GM12878 (cell line): ENCODE results near the gene SLC51A.

ENCODE experiments used
- CTCF ChIP-seq, 3 experiments: IDR thresholded peaks in 2 of 3; conservative IDR thresholded peaks in 1 of 3; 2 replicates each; pipeline ENCODE4 v1.5.1; 2011; ENCODE audit warnings: low read depth in 3 of 3, low read length in 3 of 3, mild to moderate bottlenecking in 3 of 3, control low read depth in 2 of 3, moderate library complexity in 2 of 3, inconsistent platforms in 1 of 3, mixed read lengths in 1 of 3; ENCODE audit not compliant: control insufficient read depth in 2 of 3, insufficient read depth in 1 of 3; ENCODE audit errors: extremely low read depth in 1 of 3
- EGR1 ChIP-seq, 2 experiments: IDR thresholded peaks; 1 replicate in 1 of 2; 2 replicates in 1 of 2; pipeline ENCODE4 v1.6.1; 2011 to 2012; ENCODE audit warnings: low read depth in 2 of 2, low read length in 2 of 2, borderline replicate concordance in 1 of 2, mild to moderate bottlenecking in 1 of 2, moderate library complexity in 1 of 2
- GABPA ChIP-seq: IDR thresholded peaks from 2 replicates; pipeline ENCODE4 v1.6.1; 2014; ENCODE audit warnings: antibody characterized with exemption, low read depth, mild to moderate bottlenecking, inconsistent platforms
- MEF2A ChIP-seq: IDR thresholded peaks from 2 replicates; pipeline ENCODE4 v1.6.1; 2011; ENCODE audit warnings: low read depth, mild to moderate bottlenecking, low read length, moderate library complexity; ENCODE audit not compliant: insufficient read depth
- POLR2A ChIP-seq: IDR thresholded peaks from 2 replicates; pipeline ENCODE4 v1.6.1; 2011; ENCODE audit warnings: low read depth, mild to moderate bottlenecking, low read length
- SP1 ChIP-seq: IDR thresholded peaks from one replicate; pipeline ENCODE4 v1.6.1; 2011; ENCODE audit warnings: low read depth, low read length
- TCF7 ChIP-seq: IDR thresholded peaks from 2 replicates; pipeline ENCODE4 v1.6.1; 2014; ENCODE audit warnings: antibody characterized with exemption, borderline replicate concordance

GRCh38 chr3:196192524-196193051 is 23.7 kb upstream of the SLC51A start:
- no peak for TF ChIP-seq CTCF (IDR thresholded peaks at IDR 0.05 in 2 of 3, conservative IDR thresholded peaks at IDR 0.05 in 1 of 3; ENCODE audit: control insufficient read depth in 2 of 3, extremely low read depth in 1 of 3, insufficient read depth in 1 of 3, low read depth in 3 of 3, low read length in 3 of 3)
- TF ChIP-seq TCF7: no peak
- TF ChIP-seq MEF2A: no peak
- TF ChIP-seq EGR1 (IDR thresholded peaks at IDR 0.05; ENCODE audit: borderline replicate concordance in 1 of 2, low read depth in 2 of 2, low read length in 2 of 2): peak in 1 of 2 experiments; percentile 65; a peak in 1 of 3 replicates
- TF ChIP-seq POLR2A: peak; percentile 53
- no peak for TF ChIP-seq SP1
- no peak for TF ChIP-seq GABPA
